Mesodermal cell (in vitro differentiated cells): Measurements from ENCODE around the gene TMEM167A.

Experiments used
- H3K27ac ChIP-seq: 2 replicates; pipeline ENCODE4 v1.7.0; 2013; ENCODE audit warnings: mild to moderate bottlenecking, low read depth, low read length, moderate library complexity; ENCODE audit not compliant: severe bottlenecking
- H3K36me3 ChIP-seq: 2 replicates; pipeline ENCODE4 v1.7.1; 2013; ENCODE audit warnings: mild to moderate bottlenecking, low read length, moderate library complexity; ENCODE audit not compliant: control insufficient read depth, insufficient read depth
- H3K4me1 ChIP-seq: one replicate; pipeline ENCODE4 v1.7.1; 2013; ENCODE audit warnings: mild to moderate bottlenecking, low read length; ENCODE audit not compliant: insufficient read depth, control insufficient read depth, poor library complexity, severe bottlenecking
- H3K4me3 ChIP-seq: 2 replicates; pipeline ENCODE4 v1.7.0; 2013; ENCODE audit warnings: low read length, control low read depth, mild to moderate bottlenecking; ENCODE audit not compliant: insufficient read depth, poor library complexity, severe bottlenecking; ENCODE audit errors: extremely low read depth
- H3K9me3 ChIP-seq: 2 replicates; pipeline ENCODE4 v1.7.1; 2013; ENCODE audit warnings: mild to moderate bottlenecking, low read length, moderate library complexity; ENCODE audit not compliant: control insufficient read depth
- WGBS, 2 experiments: methylation state at CpG; one replicate each; pipeline ENCODE4 v1.1.5; 2013; ENCODE audit warnings: missing lambda C conversion rate in 2 of 2; ENCODE audit not compliant: insufficient coverage in 2 of 2; 5-methylcytosine and 5-hydroxymethylcytosine counted together

Gene TMEM167A

GRCh38 chr5:83035373-83036100 is 41.7 kb downstream of the TMEM167A start:
- Histone ChIP-seq H3K4me3 (no peak overlapping the region), H3K9me3 (no peaks in the 10 kb centered on the region), H3K36me3 (no peaks in the 10 kb centered on the region), H3K4me1 (peaks cover 7% of the 10 kb centered on the region), H3K27ac (peak overlapping the region; percentile 24)
- 94 to 95% methylated on average over 4 of the region's 5 CpGs for WGBS, 2 experiments

GRCh38 chr5:83034528-83035207 is 42.5 kb downstream of the TMEM167A start:
- Histone ChIP-seq H3K27ac (no peak overlapping the region), H3K4me1 (peaks cover 7% of the 10 kb centered on the region), H3K4me3 (no peak overlapping the region), H3K36me3 (no peaks in the 10 kb centered on the region), H3K9me3 (no peaks in the 10 kb centered on the region)
- no CpG with 5 or more reads among the region's 4 CpGs for WGBS, 2 experiments

GRCh38 chr5:83034036-83034435 is 43.2 kb downstream of the TMEM167A start:
- Histone ChIP-seq H3K27ac (no peak overlapping the region), H3K4me3 (no peak overlapping the region), H3K4me1 (peaks cover 7% of the 10 kb centered on the region), H3K9me3 (no peaks in the 10 kb centered on the region), H3K36me3 (no peaks in the 10 kb centered on the region)
- 80 to 84% methylated on average over 2 of the region's 3 CpGs for WGBS, 2 experiments

DNA sequence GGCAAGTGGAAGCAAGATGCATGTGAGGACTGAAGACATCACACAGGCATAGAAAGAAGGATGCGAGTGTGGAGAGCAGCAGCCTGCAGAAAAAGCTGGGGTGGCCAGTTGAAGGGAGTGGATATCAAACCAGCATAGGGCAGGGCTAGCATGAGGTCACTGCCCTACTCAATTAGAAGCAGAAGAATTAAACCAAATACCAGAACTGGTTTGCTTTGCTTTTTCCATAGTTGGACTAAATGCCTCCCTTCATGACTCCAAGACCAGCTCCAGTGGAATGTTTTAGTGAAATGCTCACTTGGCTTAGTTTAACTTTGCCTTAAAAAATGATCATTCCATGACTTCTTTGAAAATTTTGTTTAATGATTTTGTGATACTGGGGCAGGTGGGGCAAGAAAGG is 45.8 kb downstream of the TMEM167A start:
- no peaks in the 10 kb centered on the region for H3K9me3 ChIP-seq
- H3K27ac ChIP-seq, result no peak overlapping the region
- H3K4me3 ChIP-seq, result no peak overlapping the region
- no peaks in the 10 kb centered on the region for H3K36me3 ChIP-seq
- H3K4me1 ChIP-seq, result peaks cover 4% of the 10 kb centered on the region
- 86 to 100% methylated on average over 1 of the region's 1 CpG for WGBS, 2 experiments

DNA sequence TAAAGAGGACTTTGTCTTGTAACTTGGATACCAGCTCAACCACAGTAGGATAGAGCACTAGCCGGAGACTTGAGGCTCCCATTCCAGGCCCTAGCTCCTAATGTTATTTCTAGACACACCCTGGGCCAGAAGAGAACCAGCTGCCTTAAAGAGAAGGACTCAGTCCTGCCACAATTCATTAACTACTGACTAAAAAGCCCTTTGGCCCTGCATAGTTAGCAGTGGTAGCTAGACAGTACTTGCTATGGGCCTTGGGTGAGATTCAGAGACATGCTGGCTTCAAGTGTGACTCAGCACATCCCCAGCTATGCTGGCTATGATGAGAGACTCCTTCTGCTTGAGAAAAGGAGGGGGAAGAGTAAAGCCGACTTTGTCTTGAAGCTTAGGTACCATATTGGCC is 47.3 kb downstream of the TMEM167A start:
- H3K9me3 ChIP-seq, result no peaks in the 10 kb centered on the region
- no peak overlapping the region for H3K27ac ChIP-seq
- no peaks in the 10 kb centered on the region for H3K36me3 ChIP-seq

DNA sequence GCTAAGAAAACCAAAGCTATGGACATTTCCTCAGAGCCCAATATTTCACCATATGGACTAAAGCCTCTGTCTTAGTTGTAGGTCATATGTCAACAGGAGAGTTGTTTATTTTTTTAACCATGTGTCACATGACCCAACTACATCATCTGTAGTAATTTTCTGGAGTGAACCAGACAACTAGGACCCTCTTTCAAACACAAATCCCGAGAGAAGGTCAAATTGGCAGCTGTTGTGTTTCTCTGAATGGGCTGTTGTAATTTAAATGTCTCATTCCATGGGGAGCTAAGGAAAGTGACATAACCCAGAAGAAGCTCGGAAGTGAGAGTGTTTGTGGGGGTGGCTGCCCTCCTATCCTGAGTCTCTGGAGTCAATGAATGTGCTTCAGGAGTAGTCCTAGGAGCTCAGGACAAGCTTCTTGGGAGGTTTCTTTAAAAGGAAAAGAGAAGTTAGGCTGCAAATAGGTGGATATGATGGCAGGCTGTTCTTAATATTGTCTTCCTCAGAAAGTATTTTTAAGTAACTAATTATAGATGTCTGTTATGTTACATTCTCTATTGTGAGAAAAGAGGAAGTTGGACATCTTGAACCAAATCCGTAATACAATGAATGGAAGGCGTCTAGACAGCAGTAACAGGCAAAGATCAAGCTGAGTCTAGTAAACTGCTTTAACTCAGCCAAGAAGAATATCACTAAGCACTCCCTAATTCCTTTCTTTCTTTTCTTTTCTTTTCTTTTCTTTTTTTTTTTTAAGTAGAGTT is 50.1 kb downstream of the TMEM167A start:
- Histone ChIP-seq H3K4me1 (no peaks in the 10 kb centered on the region), H3K36me3 (no peaks in the 10 kb centered on the region), H3K27ac (peak overlapping the region; percentile 17), H3K9me3 (no peaks in the 10 kb centered on the region), H3K4me3 (no peak overlapping the region)
- 22 to 77% methylated on average over 1 to 2 of the region's 4 CpGs for WGBS, 2 experiments

More for the DNA sequence above, 47.3 kb downstream of the TMEM167A start:
- H3K4me1 ChIP-seq, result no peaks in the 10 kb centered on the region
- 100% methylated on average over 2 of the region's 2 CpGs for WGBS, 2 experiments
- H3K4me3 ChIP-seq, result no peak overlapping the region

DNA sequence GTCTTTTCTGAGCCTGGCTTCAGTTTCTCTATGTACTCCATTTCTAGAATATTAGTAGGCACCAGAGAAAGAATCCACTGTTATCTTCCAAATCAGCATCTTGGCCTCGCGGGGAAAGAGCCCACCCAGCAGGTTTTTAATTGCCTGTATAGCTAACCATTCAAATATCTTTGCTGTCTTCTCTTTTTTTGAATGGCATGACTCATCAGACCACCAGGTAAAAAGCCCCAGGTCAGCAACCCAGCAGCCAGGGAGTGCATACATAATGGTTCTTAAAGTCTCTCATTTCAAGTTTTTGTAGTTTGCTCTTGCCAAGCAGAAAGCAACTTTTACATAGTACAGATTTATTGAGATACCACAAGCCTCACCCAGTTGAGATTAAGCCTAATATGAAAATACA is 50.7 kb downstream of the TMEM167A start:
- Histone ChIP-seq H3K27ac (peak overlapping the region; percentile 3), H3K4me3 (no peak overlapping the region), H3K4me1 (no peaks in the 10 kb centered on the region), H3K9me3 (no peaks in the 10 kb centered on the region), H3K36me3 (no peaks in the 10 kb centered on the region)
- 7 to 10% methylated on average over 2 of the region's 2 CpGs for WGBS, 2 experiments

DNA sequence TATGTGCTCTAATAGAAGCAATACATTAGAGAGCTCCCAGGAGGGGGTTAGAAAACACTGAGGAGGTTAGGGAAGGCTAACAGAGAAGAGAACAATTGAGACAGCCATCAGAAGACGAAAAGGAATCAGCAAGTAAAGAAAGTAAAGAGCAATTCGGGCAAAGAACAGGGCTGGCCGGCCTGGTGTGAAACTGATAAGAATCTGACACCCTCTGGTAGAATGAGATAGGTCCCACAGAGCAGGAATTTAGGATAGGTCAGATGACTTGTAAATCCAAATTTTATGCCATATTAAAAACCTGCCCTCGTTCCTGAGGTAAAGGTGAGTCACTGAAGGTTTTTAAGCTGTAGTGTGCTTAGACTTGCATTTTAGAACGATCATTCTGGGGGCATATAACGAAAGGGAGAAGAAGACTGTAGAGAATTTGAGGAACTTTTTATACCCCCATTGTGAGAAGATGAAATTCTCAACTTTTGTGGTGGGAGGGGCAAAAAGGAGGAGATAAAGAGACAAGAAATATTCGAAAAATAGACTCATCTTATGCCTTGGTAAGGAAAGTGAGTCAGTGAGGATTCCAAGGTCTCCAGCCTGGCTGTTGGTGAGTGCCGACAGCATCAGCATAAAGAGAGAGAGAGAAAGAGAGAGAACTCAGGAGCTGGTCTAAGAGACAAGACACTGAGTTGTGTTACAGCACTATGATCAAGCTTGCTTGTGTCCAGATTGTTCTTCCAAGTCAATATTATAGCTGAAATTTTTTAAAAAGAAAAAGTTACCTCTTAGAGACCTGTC is 51.3 kb downstream of the TMEM167A start:
- Histone ChIP-seq H3K4me1 (no peaks in the 10 kb centered on the region), H3K9me3 (no peaks in the 10 kb centered on the region), H3K36me3 (no peaks in the 10 kb centered on the region), H3K27ac (peak overlapping the region; percentile 3), H3K4me3 (no peak overlapping the region)
- 39 to 40% methylated on average over 5 to 8 of the region's 8 CpGs for WGBS, 2 experiments

GRCh38 chr5:83022334-83022733 is 54.9 kb downstream of the TMEM167A start:
- H3K9me3 ChIP-seq, result no peaks in the 10 kb centered on the region
- WGBS, 2 experiments, result 80 to 86% methylated on average over 3 to 4 of the region's 4 CpGs
- no peaks in the 10 kb centered on the region for H3K36me3 ChIP-seq
- H3K4me3 ChIP-seq, result no peak overlapping the region
- H3K27ac ChIP-seq, result no peak overlapping the region
- no peaks in the 10 kb centered on the region for H3K4me1 ChIP-seq

- WGBS, 2 experiments, result 50% methylated on average over 1 of the region's 2 CpGs; no CpG with 5 or more reads in 1 of the 2 experiments
- Histone ChIP-seq H3K4me1 (no peaks in the 10 kb centered on the region), H3K4me3 (no peak overlapping the region), H3K9me3 (no peaks in the 10 kb centered on the region), H3K36me3 (no peaks in the 10 kb centered on the region), H3K27ac (no peak overlapping the region)
These were observed 61.5 kb downstream of the TMEM167A start for GRCh38 chr5:83015676-83016075.
